Astrocyte (in vitro differentiated cells and primary cell): ENCODE measurements around the gene MTX1. TPM values are rescaled to one million over a fixed set of nuclear protein-coding genes. Genes with fewer than 3 reads are reported as not detected.

Source experiments
- DNase-seq: peaks from one replicate; pipeline ENCODE4 v3.0.0-alpha.2; 2010; ENCODE audit warnings: low read depth
- FAIRE-seq: peaks from 2 replicates; lab custom pipeline; 2011; peaks lifted over from hg19 to GRCh38; lab: Jason Lieb, UNC
- H2AFZ ChIP-seq: 2 replicates; pipeline ENCODE4 v1.6.0; 2012; ENCODE audit warnings: low read depth, low read length, inconsistent platforms
- H3K27ac ChIP-seq: 2 replicates; pipeline ENCODE4 v1.5.1; 2011; ENCODE audit warnings: low read depth, low read length, inconsistent platforms
- H3K27me3 ChIP-seq: 2 replicates; pipeline ENCODE4 v1.6.0; 2011; ENCODE audit warnings: low read length, inconsistent platforms; ENCODE audit not compliant: insufficient read depth
- H3K36me3 ChIP-seq: 2 replicates; pipeline ENCODE4 v1.5.1; 2011; ENCODE audit warnings: low read length, inconsistent platforms; ENCODE audit not compliant: insufficient read depth
- H3K4me1 ChIP-seq: 2 replicates; pipeline ENCODE4 v1.5.1; 2011; ENCODE audit warnings: low read length, inconsistent platforms; ENCODE audit not compliant: insufficient read depth
- H3K4me2 ChIP-seq: 2 replicates; pipeline ENCODE4 v1.6.0; 2012; ENCODE audit warnings: low read length, inconsistent platforms
- H3K4me3 ChIP-seq: 2 replicates; pipeline ENCODE4 v1.5.1; 2011; ENCODE audit warnings: low read depth, mild to moderate bottlenecking, low read length, inconsistent platforms; ENCODE audit not compliant: insufficient read depth
- H3K79me2 ChIP-seq: 2 replicates; pipeline ENCODE4 v1.6.0; 2012; ENCODE audit warnings: mild to moderate bottlenecking, low read length, inconsistent platforms; ENCODE audit not compliant: insufficient read depth
- H3K9ac ChIP-seq: 2 replicates; pipeline ENCODE4 v1.6.0; 2012; ENCODE audit warnings: mild to moderate bottlenecking, low read length, inconsistent platforms
- H3K9me3 ChIP-seq: 2 replicates; pipeline ENCODE4 v1.5.1; 2012; ENCODE audit warnings: low read depth, mild to moderate bottlenecking, low read length, inconsistent platforms; ENCODE audit not compliant: insufficient read depth
- H4K20me1 ChIP-seq: 2 replicates; pipeline ENCODE4 v1.6.0; 2012; ENCODE audit warnings: low read length, inconsistent platforms; ENCODE audit not compliant: insufficient read depth
- H3K27ac Mint-ChIP-seq: one replicate; pipeline ENCODE4 v1.8.0; 2021; ENCODE audit warnings: mild to moderate bottlenecking, mixed read lengths; ENCODE audit not compliant: unreplicated experiment
- H3K27me3 Mint-ChIP-seq: one replicate; pipeline ENCODE4 v1.8.0; 2021; ENCODE audit warnings: low read depth, mixed read lengths; ENCODE audit not compliant: unreplicated experiment
- H3K36me3 Mint-ChIP-seq: one replicate; pipeline ENCODE4 v1.8.0; 2021; ENCODE audit warnings: low read depth, mixed read lengths; ENCODE audit not compliant: unreplicated experiment
- H3K4me1 Mint-ChIP-seq: one replicate; pipeline ENCODE4 v1.8.0; 2021; ENCODE audit warnings: low read depth, mixed read lengths; ENCODE audit not compliant: unreplicated experiment
- H3K4me3 Mint-ChIP-seq: one replicate; pipeline ENCODE4 v1.8.0; 2021; ENCODE audit warnings: mild to moderate bottlenecking, moderate library complexity, mixed read lengths; ENCODE audit not compliant: unreplicated experiment
- H3K9me3 Mint-ChIP-seq: one replicate; pipeline ENCODE4 v1.8.0; 2021; ENCODE audit warnings: mild to moderate bottlenecking, mixed read lengths; ENCODE audit not compliant: unreplicated experiment
- EZH2 ChIP-seq: IDR thresholded peaks from 2 replicates; pipeline ENCODE4 v1.6.1; 2012; ENCODE audit warnings: mild to moderate bottlenecking, low read length, inconsistent platforms; ENCODE audit not compliant: insufficient read depth
- total RNA-seq: library from RNA; stranded (reverse); gene quantifications from 2 replicates; pipeline ENCODE4 v1.2.1, GENCODE V29; 2021
- TF ChIP-seq, protein P1 (sequence below): IDR thresholded peaks from 2 replicates; pipeline ENCODE4 v1.5.1; 2011; ENCODE audit warnings: low read depth, mild to moderate bottlenecking, inconsistent platforms, low read length, moderate library complexity; ENCODE audit not compliant: insufficient read depth

MTX1 gene
- total RNA-seq, 1 donor from 2014 or later = 41.8 TPM

DNA sequence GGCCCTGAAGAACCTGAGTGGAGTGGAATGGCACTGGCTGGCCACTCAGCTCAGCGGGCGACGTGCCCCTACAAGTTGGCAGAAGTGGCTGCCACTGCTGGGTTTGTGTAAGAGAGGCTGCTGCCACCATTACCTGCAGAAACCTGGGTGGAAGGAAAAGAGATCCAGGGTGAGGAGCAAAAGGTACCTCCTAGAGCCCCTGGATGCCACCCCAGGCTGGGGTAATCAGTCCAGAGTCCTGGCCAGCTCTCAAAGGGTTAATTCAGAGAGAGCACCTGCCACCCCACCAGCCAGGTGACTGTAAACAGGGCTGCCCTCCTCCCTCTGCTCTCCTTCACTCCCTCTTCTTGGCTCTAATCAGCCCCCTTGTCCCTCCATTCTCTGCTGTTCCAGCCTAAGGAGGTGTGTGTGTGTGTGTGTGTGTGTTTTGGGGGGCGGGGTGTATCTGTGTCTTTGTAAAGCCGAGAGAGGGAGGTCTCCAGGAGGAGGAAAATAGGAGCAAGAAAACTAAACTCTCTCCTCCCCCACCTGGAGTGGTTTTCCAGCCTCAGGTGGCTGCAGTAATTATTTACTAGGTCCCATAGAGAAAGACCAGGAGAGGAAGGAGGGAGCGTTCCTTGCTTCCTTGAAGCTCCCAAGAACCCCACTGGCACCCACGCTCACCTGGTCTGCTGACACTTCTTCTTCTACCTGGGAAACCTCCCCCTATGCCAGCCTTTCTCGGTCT is 22.3 kb upstream of the MTX1 start:
- peaks cover 2% of the 10 kb centered on the region for H3K4me1 Mint-ChIP-seq

DNA sequence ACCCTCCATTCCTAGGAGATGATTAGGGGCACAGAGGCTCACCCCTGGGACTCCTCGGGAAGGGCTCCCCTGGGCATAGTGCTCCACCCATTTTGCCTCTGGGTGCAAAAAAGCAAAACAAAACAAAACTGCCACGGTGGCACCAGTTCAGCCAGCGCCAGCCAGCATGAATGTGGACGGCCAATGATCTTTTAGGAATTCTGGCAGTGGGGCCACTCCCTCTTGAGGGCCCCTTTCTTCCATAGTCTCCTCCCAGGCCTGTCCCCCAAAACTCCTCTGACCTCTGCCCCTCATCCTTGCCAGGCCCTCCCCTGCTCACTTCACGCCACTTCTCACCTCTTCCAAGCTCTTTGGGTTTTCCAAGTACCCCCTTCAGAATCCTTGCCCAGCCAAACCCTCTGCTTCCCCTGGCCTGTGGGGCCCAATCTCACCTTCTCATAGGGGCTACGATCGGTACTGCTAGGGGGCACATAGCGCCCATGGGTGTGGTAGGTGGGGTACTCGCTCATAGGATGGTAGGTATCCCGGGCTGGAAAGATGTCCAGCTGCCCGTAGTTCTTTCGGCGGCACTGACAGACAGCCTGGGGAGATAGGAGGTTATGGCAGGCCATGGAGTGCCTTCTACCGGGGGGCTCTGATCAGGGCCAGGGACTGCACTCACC is 21.6 kb upstream of the MTX1 start:
- H3K4me2 ChIP-seq = no peak overlapping the region
- Mint-ChIP-seq H3K9me3 (peaks cover 3% of the 10 kb centered on the region), H3K4me3 (peak overlapping the region; percentile 27), H3K27ac (no peak overlapping the region), H3K36me3 (peaks cover 14% of the 10 kb centered on the region), H3K4me1 (peaks cover 2% of the 10 kb centered on the region), H3K27me3 (peaks cover 1% of the 10 kb centered on the region)
- H3K4me3 ChIP-seq = no peak overlapping the region
- H3K36me3 ChIP-seq = peaks cover 6% of the 10 kb centered on the region
- FAIRE-seq (no peak), DNase-seq (no peak)
- no peak overlapping the region for H3K27ac ChIP-seq
- H3K27me3 ChIP-seq = no peaks in the 10 kb centered on the region
- no peaks in the 10 kb centered on the region for H3K9me3 ChIP-seq
- H4K20me1 ChIP-seq = no peaks in the 10 kb centered on the region
- no peaks in the 10 kb centered on the region for H3K79me2 ChIP-seq
- no peak for TF ChIP-seq EZH2
- TF ChIP-seq, protein P1, sequence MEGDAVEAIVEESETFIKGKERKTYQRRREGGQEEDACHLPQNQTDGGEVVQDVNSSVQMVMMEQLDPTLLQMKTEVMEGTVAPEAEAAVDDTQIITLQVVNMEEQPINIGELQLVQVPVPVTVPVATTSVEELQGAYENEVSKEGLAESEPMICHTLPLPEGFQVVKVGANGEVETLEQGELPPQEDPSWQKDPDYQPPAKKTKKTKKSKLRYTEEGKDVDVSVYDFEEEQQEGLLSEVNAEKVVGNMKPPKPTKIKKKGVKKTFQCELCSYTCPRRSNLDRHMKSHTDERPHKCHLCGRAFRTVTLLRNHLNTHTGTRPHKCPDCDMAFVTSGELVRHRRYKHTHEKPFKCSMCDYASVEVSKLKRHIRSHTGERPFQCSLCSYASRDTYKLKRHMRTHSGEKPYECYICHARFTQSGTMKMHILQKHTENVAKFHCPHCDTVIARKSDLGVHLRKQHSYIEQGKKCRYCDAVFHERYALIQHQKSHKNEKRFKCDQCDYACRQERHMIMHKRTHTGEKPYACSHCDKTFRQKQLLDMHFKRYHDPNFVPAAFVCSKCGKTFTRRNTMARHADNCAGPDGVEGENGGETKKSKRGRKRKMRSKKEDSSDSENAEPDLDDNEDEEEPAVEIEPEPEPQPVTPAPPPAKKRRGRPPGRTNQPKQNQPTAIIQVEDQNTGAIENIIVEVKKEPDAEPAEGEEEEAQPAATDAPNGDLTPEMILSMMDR = no peak
- H3K4me1 ChIP-seq = no peaks in the 10 kb centered on the region
- H3K9ac ChIP-seq = no peak overlapping the region
- no peak overlapping the region for H2AFZ ChIP-seq

More for the DNA sequence above, 22.3 kb upstream of the MTX1 start:
- H3K4me2 ChIP-seq = no peak overlapping the region
- H3K9me3 ChIP-seq = no peaks in the 10 kb centered on the region
- no peak overlapping the region for H3K4me3 ChIP-seq
- Mint-ChIP-seq H3K27ac (no peak overlapping the region), H3K4me3 (no peak overlapping the region), H3K36me3 (peaks cover 14% of the 10 kb centered on the region), H3K9me3 (peaks cover 3% of the 10 kb centered on the region), H3K27me3 (peaks cover 1% of the 10 kb centered on the region)
- H3K79me2 ChIP-seq = no peaks in the 10 kb centered on the region
- H3K9ac ChIP-seq = no peak overlapping the region
- FAIRE-seq = no peak
- no peak overlapping the region for H2AFZ ChIP-seq
- no peaks in the 10 kb centered on the region for H3K27me3 ChIP-seq
- H3K27ac ChIP-seq = no peak overlapping the region
- peaks cover 6% of the 10 kb centered on the region for H3K36me3 ChIP-seq
- TF ChIP-seq, protein P1 = no peak
- no peak for TF ChIP-seq EZH2
- DNase-seq = no peak
- H3K4me1 ChIP-seq = no peaks in the 10 kb centered on the region
- H4K20me1 ChIP-seq = no peaks in the 10 kb centered on the region

DNA sequence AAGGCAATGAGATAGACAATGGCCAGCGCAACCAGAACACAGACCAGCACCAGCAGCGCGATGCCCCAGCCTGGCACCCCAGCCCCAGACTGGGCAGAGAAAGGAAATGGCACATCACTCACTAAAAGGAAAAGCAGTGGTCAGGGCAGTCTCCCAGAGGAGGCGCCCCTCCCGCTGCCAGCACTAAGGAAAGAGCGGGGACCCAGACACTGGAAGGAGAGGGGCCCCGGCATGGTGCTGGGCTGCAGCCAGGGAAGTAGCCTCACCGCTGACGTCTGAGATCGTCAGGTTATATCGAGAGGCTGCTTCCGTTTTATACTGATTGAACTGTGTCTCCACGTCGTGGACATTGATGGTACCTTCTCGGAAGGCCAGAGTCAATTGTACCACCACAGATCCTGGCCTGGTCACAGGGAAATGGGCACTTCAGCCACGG is 21.0 kb upstream of the MTX1 start:
- H3K4me1 ChIP-seq = no peaks in the 10 kb centered on the region
- Mint-ChIP-seq H3K4me1 (peaks cover 2% of the 10 kb centered on the region), H3K36me3 (peaks cover 11% of the 10 kb centered on the region), H3K9me3 (peaks cover 3% of the 10 kb centered on the region), H3K27me3 (peaks cover 1% of the 10 kb centered on the region), H3K4me3 (peak overlapping the region; percentile 27), H3K27ac (no peak overlapping the region)
- peaks cover 6% of the 10 kb centered on the region for H3K36me3 ChIP-seq
- FAIRE-seq (no peak), DNase-seq (no peak)
- no peak overlapping the region for H2AFZ ChIP-seq
- no peak for TF ChIP-seq EZH2
- TF ChIP-seq, protein P1 = no peak
- H3K27me3 ChIP-seq = no peaks in the 10 kb centered on the region
- no peak overlapping the region for H3K9ac ChIP-seq
- no peaks in the 10 kb centered on the region for H4K20me1 ChIP-seq
- H3K4me2 ChIP-seq = no peak overlapping the region
- no peaks in the 10 kb centered on the region for H3K79me2 ChIP-seq
- H3K27ac ChIP-seq = no peak overlapping the region
- no peak overlapping the region for H3K4me3 ChIP-seq
- no peaks in the 10 kb centered on the region for H3K9me3 ChIP-seq
